ENCODE data around the gene PML. TPM values are rescaled to one million over a fixed set of nuclear protein-coding genes. Genes with fewer than 3 reads are reported as not detected.

The PML gene
- total RNA-seq, 1 experiment from 2014 or later = 8.7 TPM

DNA sequence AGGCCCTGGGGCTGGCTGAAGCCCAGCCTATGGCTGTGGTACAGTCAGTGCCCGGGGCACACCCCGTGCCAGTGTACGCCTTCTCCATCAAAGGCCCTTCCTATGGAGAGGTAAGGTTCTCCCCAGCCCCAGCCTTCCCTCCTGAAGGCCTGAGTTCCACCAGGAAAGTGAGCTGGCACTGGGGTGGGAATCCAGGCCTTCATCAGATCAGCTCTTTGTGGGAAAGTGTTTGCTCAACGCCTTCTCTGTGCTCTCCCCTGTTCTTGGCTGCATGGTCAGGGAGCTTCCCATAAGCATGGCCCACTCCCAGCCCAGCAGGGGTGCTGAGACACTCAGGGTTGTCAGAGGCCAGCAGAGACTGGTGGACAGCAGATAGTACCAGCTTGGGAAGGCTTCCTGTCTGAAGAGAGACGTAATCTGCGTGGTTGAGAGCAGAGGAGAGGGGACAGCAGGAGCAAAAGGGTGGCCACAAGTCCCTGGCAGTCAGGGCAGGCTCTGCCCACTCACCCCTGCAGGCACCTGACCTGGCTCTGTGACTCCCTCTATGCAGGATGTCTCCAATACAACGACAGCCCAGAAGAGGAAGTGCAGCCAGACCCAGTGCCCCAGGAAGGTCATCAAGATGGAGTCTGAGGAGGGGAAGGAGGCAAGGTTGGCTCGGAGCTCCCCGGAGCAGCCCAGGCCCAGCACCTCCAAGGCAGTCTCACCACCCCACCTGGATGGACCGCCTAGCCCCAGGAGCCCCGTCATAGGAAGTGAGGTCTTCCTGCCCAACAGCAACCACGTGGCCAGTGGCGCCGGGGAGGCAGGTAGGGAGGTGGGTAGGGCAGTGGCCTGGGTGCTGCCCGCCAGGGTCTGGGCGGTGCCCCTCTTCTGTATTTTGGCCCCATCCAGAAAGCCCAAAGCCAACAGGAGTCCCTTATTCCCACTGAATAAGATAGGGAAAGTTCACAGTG is 38.4 kb downstream of the PML start:
- in situ Hi-C loops (cut with HindIII; ENCODE audit: low sequenced_read_pairs) = no loop called here
- no peak for DNase-seq (ENCODE audit: low spot score)

DNA sequence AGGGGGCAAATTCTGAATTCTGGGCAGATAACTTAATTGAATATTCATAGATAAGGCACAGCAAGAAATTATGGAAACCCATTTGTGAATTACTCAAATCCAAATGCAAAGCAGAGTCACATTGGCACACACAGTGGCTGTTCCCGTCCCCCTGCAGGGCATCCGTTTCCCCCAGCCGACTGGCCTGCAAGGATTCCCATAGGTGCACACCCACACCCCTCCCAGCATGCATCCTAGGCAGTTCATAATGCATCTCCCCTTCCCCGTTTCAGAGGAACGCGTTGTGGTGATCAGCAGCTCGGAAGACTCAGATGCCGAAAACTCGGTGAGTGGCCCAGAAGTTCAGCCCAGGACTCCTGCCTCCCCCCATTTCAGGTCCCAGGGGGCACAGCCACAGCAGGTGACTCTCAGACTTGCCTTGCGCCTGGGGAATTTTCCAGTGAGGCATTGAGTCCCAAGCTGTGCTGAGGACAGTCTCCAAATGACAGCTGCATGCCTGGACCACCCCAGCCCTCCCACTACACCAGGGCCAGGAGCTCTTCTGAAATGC is 39.8 kb downstream of the PML start:
- in situ Hi-C loops (cut with HindIII; ENCODE audit: low sequenced_read_pairs) = no loop called here
- no peak for DNase-seq (ENCODE audit: low spot score)

- no peak for DNase-seq (ENCODE audit: low spot score)
- in situ Hi-C loops (cut with HindIII; ENCODE audit: low sequenced_read_pairs) = no loop called here
These were observed 40.9 kb downstream of the PML start for GRCh38 chr15:74035121-74036017.

DNA sequence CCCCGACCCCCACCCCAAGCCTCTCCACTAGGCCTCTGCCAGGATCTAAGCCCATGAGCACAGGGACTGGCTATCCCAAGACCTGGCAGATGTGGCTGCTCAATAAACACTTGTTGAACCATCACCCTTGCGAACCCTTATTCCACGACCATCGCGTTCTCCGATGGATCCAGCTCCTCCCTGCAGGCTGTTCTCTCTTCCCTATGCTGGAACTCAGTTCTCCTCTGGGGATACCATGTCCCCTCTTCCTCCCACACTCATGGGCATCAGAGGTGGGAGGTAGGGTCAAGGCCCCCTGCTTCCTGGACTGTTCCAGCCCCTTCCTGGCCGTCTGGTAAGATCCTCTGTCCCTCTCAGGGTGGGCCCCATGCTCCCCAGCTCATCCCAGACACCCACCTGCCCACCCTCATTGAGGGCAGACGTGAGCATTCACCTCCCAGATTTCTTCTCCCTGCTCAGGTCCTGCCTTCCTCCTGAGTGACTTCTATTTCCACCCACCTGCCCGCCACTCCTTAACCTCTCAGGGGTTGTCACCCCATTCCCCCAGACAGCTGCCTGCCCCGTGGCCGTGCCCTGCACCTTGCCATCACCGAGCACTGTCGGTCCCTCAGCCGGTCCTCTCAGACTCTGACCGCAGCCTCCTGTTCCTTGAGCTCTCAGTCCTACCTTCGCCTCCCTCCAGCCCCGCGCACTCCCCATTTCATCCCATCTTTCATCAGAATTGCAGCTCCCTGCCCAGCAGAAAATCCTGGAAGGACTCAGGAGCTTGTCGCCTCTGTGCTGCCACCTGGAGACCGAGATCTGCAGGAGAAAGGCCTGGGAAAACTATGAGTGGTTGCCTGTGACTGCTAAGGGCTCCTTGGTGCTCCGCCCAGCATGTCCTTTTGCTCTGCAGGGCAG is 42.0 kb downstream of the PML start:
- DNase-seq (ENCODE audit: low spot score) = peak; percentile 63
- in situ Hi-C loops (cut with HindIII; ENCODE audit: low sequenced_read_pairs) = no loop called here

GRCh38 chr15:74037171-74038117 is 42.9 kb downstream of the PML start:
- no peak for DNase-seq (ENCODE audit: low spot score)
- in situ Hi-C loops (cut with HindIII; ENCODE audit: low sequenced_read_pairs) = no loop called here

GRCh38 chr15:74038707-74039655 is 44.5 kb downstream of the PML start:
- in situ Hi-C loops (cut with HindIII; ENCODE audit: low sequenced_read_pairs) = no loop called here
- DNase-seq (ENCODE audit: low spot score) = no peak

DNA sequence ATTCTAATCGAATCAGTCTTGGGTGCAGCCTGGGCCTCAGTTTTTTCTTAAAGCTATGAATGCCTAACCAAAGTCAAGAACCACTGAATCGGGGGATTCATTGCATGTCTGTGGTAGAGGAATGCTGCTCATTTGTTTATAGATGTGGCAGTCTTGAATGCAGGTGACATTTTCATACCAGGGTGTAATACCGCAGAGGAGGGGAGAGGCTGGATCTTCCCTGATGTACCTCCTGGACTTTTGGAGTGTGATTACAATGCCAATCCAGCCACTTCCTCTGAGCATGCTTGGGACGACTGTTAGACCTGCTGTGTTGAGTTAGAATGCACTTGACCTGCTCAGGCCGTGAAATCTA is 45.1 kb downstream of the PML start:
- in situ Hi-C loops (cut with HindIII; ENCODE audit: low sequenced_read_pairs) = loop anchor here (10.0 kb wide), 1 partner anchor 65 kb away; no protein-coding TSS in a partner anchor
- no peak for DNase-seq (ENCODE audit: low spot score)

DNA sequence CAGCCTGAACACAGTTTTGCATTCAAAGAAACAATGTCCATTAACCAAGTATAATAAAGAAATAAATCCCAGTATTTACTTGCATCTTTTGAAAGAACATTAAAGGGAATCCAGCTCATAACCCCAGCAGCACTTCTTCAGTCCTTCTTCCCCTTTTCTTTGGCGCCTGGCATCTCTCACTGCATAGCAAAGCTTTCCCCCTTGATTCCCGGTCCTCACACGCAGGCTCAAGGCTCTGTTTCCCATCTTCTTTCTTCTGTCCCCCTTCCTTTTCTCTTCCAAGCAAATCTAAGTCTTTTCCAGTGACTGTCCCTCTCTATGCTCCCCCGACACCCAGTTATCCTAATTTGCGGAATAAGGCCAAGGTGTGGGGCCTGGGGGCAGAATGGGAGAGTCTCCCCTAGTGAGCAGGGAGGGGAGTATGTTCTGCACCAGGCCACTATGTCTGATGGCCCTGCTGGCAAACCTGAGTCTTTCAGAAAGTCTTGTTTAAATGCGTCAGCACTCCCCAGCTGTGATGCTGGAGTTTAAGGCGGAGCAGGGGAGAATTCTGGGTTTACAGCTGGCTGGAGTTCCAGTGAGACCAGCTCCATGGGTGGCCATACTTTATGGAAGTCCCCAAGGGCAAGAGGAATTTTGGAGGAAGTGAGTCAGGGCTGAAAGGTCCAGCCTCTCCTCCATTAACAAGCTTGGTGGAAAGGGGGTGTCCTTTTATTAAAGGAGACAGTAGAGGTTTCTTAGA is 45.8 kb downstream of the PML start:
- in situ Hi-C loops (cut with HindIII; ENCODE audit: low sequenced_read_pairs) = loop anchor here (10.0 kb wide), 1 partner anchor 65 kb away; no protein-coding TSS in a partner anchor
- DNase-seq (ENCODE audit: low spot score) = no peak

GRCh38 chr15:74041311-74041756 is 46.8 kb downstream of the PML start:
- in situ Hi-C loops (cut with HindIII; ENCODE audit: low sequenced_read_pairs) = loop anchor here (10.0 kb wide), 1 partner anchor 67 kb away; no protein-coding TSS in a partner anchor
- DNase-seq (ENCODE audit: low spot score) = no peak

DNA sequence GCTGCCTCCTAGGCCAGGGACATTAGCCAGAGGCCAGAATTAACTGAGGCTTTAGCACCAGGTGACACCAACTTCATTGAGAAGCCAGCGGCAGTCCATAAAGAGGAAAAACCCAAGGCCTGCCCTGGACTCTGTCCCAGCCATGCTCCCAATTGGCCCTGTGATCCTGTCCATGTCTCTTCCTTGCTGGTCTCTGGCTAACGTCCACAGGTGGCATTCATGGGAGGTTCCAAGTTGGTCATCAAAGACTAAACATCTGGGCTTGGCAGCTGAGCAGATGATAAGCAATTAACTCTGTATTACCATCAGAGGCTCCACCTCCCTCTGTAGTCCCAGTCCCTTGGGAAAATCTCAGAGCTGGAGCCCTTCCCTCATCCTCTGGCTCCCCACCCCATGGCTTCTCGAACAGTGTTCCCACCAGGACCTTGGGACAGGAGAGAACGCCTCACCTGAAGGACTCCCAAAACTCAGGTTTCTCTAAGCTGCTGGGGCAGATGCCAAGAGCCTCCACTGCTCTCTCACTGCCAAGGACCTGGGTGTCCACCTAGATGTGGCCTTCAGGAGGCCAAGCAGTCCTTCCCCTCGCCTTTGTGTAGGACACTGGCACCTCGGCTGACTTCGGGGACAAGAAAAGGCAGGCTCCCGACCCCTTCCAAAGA is 47.4 kb downstream of the PML start:
- in situ Hi-C loops (cut with HindIII; ENCODE audit: low sequenced_read_pairs) = loop anchor here (10.0 kb wide), 1 partner anchor 67 kb away; no protein-coding TSS in a partner anchor
- no peak for DNase-seq (ENCODE audit: low spot score)

DNA sequence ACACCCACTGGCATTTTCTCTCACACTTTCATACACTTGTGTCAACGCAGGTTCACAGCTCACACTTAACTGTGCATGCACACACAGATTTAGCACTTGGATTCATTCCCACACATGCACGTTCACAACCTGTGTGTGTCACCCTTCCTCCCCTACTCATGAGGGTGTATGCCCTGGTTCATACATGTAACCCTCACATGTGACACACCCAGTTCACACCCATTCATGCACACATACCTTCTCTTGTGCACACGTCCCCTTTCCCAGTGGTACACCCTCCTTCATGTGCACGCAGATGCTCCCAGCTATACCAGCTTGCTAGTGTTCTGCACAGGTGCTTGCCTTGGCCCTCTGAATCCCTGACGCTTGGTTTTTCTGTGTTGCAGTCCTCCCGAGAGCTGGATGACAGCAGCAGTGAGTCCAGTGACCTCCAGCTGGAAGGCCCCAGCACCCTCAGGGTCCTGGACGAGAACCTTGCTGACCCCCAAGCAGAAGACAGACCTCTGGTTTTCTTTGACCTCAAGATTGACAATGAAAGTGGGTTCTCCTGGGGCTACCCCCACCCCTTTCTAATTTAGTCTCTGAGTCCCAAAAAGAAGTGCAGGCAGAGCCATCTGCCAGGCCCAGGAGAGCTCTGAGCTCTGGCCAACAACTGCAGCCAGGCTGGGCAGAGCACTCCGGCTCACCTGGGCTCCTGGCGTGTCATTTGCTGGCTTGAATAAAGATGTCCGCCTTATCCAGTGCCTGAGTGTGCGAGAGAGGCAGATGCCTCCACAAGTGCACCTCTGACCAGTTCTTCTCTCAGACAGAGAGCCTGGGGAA is 48.3 kb downstream of the PML start:
- in situ Hi-C loops (cut with HindIII; ENCODE audit: low sequenced_read_pairs) = loop anchor here (10.0 kb wide), 1 partner anchor 68 kb away; no protein-coding TSS in a partner anchor
- DNase-seq (ENCODE audit: low spot score) = peak; percentile 80

GRCh38 chr15:74043425-74044266 is 49.1 kb downstream of the PML start:
- in situ Hi-C loops (cut with HindIII; ENCODE audit: low sequenced_read_pairs) = loop anchor here (10.0 kb wide), 1 partner anchor 69 kb away; no protein-coding TSS in a partner anchor
- no peak for DNase-seq (ENCODE audit: low spot score)

All from G401 (cell line).